Endothelial cell of hepatic sinusoid (primary cell): ENCODE results near the gene JAGN1.

Source experiments
- in situ Hi-C: cut with HindIII; loops from 2 replicates; pipeline ENCODE4 v1.10.0; 2017; ENCODE audit warnings: low sequenced_read_pairs

Gene JAGN1

DNA sequence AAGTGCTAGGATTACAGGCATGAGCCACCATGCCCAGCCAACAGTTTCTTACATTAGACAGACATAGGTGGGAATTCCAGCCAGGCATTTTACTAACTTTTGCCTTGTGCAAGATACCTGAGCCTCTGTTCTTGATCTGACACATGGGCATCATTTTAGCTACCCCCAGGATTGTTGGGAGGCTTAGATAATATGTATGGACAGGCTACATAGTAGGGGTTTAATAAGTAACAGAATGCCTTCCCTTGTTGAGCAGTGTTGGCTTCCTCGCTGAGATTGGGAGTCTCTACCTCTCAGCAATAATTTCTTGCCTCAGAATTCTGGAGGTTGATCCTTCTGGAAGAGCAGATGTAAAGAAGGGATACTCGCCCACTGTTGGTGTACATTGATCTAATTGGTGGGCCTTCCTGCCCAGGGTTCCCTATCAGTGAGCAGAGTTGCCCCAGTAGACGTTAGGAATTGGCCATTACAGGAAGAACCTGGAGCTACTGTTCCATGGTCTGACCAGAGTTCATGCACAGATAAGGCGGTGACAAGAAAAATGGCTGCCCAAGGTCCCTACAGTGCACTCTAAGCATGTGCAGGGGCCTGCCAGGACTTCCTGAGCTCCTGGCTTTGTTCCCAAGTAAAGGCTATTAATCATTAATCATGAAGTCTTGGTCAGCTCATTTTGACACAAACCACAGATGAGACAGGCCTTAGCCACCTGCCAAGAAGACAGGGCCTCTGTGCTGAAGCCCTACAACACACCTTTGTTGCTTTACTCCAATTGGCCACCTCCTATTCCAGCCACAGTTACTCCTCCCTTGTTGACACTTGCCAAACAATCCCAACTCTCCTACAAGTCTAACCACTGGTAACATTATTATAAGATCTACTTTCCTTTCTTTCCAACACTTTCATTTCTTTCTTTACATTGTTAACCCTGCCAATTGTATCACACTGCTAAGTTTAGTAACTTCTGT lies 7.3 kb downstream of the JAGN1 start:
- in situ Hi-C loops, result no loop called here

DNA sequence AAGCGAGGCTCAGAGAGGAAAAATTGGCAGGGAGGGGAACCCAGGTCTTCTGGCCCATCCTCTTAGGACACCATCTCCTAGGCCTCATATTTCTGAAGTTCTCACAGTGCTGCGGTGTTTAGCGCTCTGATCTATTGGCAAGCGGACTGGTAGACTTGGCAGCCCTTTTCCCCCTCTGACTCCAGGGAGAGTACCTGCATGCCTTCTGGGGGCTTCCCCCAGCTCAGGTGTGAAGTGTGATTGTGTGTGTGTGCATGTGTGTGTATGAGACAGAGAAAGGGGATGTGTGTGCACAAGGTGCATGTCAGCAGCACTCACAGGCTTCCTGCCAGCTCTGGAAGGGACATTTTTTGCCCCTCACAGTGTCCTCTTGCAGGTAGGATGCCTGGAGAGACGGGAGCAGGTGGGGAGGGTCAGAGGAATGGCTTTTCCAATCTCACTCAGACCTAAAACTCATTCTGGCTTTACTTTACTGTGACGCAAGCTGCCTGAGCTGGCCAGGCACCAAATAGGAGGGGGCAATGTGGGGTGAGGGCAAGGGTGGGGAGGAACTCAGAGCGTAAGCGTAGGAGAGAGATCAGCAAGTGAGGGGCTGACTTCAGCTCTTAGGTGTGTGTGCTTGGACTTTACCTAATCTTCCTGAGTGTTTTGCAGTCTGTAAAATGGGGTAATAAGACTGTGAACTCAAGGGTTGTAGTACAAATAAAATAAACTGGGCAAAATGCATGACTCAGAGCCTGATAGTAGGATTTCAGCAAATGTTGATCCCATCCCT lies 8.2 kb downstream of the JAGN1 start:
- in situ Hi-C loops, result no loop called here

DNA sequence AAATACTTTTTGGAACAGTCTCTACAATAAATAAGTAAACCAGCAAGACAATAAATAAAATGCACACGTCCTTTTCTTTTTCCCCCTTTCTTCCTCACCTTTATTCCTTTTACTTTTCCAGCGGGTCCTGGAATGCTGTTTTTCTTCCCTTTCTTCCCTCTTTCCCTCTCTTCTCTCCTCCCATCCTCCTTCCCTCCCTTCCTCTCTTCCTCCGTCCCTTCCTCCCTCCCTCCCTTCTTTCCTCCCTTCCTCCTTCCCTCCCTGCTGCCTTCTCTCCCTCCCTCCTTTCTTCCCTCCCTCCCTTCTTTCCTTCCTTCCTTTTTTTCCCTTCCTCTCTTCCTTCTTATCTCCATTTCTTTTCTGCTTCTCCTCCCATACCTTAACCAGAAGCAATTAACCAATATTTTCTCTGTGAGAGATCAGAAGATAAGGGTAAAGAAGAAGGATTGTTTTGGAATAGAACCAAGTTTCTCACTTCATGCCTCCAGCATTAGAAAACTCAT lies 8.9 kb downstream of the JAGN1 start:
- in situ Hi-C loops, result no loop called here

DNA sequence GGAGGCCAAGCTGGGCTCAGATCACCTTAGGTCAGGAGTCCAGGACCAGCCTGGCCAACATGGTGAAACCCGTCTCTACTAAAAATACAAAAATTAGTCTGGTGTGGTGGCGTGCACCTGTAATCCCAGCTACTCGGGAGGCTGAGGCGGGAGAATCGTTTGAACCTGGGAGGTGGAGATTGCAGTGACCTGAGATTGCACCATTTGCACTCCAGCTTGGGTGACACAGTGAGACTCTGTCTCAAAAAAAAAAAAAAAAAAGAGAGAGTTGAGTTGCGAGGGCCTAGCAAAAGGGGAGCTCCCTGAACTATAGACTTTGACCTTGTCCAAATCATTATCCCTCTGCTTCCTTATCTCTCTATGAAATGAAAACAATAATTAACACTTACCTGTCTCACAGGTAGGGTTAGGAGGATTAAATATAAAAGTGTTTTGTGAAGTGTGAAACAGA lies 10.6 kb downstream of the JAGN1 start:
- in situ Hi-C loops, result loop anchor here (5.0 kb wide), 1 partner anchor 49 kb away; no protein-coding TSS in a partner anchor

DNA sequence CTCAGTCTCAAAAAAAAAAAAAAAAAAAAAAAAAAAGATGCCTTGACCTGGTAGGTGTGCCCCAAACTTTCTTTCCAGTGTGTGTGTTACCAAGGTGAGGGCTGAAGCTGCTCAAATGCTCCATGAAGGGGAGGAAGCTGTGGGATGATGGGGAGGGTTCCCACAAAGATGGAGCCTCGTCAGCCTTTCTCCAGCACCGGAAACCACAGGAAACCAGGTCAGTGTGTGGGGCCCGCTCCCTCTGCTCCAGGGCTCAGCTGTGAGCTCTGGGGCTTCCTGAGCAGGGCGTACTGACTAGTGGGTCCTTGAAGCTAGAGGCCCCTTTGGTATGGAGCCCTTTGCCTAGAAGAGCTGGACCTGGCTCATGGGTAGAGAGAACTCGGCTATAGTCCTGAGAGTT lies 11.6 kb downstream of the JAGN1 start:
- in situ Hi-C loops, result loop anchor here (5.0 kb wide), 1 partner anchor 50 kb away; no protein-coding TSS in a partner anchor

DNA sequence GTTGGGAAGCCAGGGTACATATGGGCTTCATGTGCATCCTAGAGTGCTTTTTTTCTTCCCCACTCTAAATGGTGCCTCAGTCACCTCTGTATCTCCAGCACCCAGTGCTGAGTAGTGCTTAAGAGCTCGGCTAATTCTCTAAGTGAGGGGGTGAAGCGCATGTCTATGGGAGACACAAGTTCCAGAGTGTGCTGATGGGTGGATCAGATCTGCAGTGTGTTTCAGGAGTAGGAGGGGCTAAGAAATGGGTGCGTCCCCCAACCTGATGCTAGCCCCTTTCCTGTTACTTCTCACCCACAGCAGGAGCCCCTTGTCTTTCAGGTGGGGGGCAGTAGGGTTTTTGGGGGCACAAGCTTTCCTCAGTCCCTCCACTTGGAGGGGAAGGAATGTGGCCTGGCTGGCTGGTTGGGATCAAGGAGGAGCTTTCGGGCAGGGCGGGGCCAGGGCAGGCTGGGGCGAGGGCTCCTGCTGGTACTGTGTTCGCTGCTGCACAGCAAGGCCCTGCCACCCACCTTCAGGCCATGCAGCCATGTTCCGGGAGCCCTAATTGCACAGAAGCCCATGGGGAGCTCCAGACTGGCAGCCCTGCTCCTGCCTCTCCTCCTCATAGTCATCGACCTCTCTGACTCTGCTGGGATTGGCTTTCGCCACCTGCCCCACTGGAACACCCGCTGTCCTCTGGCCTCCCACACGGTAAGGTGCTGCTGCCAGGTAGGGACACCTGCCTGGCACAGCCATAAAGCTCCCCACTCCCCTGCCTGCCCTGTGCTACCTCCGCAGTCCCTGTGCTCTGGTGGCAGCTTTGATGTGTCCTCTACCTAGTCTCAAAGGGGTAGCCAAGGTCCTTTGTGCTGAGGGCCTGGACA lies 12.2 kb downstream of the JAGN1 start, which contains the start of gene IL17RE:
IL17RE (plus strand) TSS at position 477 of the 866 bp plus-strand sequence; CDS start at position 562, 85 bp downstream.
- in situ Hi-C loops, result loop anchor here (5.0 kb wide), 1 partner anchor 50 kb away; no protein-coding TSS in a partner anchor

DNA sequence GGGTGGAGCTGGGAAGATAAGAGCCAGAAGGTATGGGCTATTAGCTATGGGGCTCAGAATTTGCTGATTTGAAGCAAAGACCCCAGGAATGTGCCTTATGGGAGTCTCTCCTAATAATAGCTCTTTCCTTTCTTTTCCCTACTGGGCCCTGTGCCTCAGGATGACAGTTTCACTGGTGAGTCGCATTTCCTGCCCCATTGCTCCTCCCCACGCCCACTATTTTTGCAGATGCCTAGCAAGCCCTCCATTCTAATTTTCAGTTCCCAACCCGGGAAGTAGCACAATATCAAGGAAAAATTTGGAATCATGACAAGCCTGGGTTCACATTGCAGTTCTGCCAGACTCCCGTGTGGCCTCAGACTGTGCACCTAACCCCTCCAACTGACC lies 12.8 kb downstream of the JAGN1 start:
- in situ Hi-C loops, result loop anchor here (5.0 kb wide), 1 partner anchor 51 kb away; no protein-coding TSS in a partner anchor

DNA sequence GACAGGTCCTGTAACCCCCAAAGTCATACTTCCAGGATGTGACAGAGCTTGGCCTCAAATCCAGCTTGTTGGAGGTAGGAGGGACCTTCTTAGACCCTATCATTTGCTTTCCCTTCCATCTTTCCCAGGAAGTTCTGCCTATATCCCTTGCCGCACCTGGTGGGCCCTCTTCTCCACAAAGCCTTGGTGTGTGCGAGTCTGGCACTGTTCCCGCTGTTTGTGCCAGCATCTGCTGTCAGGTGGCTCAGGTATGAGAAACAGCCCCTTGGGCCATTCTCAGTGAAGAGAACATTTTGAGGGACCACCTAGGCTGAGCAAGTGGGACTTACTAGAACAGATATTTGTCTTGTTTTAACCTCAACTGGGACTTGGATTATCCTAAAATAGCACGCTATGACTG lies 13.5 kb downstream of the JAGN1 start:
- in situ Hi-C loops, result loop anchor here (5.0 kb wide), 1 partner anchor 52 kb away; no protein-coding TSS in a partner anchor

DNA sequence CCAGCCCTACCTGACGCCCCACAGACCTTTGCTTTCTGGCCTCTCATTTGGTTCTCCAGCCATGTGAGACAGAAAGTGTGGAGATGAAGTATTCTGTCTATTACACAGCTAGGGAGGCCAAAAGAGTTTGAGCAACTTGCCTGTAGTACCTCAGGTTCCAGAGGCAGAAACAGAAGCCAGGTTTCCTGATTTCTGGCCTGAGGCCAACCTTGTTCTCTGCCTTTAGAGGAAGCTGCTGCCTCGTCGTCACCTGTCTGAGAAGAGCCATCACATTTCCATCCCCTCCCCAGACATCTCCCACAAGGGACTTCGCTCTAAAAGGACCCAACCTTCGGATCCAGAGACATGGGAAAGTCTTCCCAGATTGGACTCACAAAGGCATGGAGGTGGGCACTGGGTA lies 16.1 kb downstream of the JAGN1 start:
- in situ Hi-C loops, result no loop called here

DNA sequence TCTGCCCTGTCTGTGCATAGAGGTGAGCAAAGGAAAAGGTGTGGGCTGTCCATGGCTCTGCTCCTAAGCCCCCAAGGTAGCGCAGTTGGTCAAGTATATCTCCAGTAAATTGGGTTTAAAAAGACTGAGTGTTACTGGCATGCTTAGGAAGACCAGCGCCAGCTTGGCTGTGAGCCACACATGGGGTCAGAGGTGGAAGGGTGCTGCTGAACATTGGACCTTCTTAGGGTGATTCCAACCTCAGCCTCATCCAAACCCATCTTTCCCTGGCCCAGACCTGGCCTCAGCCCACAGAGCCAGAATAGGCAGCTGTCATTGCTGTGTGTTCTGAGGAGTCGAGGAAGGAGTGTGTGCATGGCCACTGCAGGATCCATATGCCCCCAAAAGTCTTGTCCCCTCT lies 17.9 kb downstream of the JAGN1 start:
- in situ Hi-C loops, result no loop called here

DNA sequence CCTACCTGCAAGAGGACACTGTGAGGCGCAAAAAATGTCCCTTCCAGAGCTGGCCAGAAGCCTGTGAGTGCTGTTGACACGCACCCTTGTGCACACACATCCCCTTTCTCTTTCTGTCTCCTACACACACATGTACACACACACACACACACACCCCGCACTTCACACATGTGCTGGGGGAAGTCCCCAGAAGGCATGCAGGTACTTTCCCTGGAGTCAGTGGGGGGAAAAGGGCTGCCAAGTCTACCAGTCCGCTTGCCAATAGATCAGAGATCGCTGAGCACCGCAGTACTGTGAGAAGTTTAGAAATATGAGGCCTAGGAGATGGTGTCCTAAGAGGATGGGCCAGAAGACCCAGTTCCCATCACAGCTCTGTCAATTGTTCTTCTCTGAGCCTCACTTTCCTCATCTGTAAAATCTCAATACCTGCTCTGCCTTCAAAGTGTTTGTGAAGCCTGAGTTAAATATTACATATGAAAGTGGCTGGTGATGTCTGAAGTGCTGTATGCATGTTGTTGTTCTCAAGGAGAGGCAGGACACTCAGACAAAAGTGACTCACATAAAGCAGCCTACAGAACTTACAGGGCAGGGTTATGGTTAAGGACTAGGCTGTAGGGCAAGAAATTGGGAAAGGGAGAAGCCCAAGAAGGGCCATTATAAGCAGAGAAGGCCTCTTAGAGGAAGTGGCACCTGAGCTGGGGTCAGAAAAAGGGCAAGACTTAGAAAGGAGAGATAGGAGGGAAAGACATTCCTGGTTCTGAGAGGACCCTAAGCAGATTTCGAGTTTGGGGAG lies 19.0 kb downstream of the JAGN1 start:
- in situ Hi-C loops, result no loop called here

DNA sequence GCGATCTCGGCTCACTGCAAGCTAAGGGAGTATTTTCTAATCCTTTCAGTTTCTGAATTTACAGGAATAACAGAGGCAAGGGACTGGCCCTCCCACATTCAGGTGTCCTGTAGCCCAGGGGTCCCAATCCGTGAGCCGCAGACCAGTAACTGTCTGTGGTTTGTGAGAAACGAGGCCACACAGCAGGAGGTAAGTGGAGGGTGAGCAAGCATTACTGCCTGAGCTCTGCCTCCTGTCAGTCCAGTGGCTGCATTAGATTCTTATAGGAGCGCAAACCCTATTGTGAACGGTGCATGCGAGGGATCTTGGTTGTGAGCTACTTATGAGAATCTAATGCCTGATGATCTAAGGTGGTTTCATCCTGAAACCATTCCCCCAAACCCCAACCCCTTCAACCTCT lies 21.5 kb downstream of the JAGN1 start:
- in situ Hi-C loops, result no loop called here

DNA sequence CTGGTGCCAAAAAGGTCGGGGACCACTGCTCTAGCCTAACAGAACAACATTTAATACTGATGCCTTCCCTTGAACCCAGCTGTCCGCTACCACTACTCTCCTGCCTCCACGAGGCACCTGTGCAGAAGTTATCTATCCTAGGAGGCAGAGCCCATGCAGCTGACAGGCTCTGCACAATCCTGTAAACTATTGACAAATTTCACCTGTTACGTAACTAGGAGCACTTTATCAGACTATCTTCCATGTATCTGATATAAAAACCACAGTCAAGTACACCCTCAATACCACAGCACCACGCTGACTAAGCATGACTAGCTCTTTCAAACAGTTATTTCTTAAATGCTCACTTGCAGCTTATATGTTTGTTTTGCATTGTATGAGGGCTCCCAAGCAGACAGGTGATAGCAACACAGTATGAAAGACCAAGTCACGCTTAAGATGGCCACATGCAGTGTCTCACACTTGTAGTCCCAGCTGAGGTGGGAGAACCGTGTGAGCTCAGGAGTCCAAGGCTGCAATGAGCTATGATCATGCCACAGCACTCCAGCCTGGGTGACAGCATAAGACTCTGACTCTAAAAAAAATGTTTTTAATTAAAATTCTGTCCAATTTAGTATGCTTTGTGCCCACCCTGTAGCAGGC lies 22.0 kb downstream of the JAGN1 start:
- in situ Hi-C loops, result no loop called here

DNA sequence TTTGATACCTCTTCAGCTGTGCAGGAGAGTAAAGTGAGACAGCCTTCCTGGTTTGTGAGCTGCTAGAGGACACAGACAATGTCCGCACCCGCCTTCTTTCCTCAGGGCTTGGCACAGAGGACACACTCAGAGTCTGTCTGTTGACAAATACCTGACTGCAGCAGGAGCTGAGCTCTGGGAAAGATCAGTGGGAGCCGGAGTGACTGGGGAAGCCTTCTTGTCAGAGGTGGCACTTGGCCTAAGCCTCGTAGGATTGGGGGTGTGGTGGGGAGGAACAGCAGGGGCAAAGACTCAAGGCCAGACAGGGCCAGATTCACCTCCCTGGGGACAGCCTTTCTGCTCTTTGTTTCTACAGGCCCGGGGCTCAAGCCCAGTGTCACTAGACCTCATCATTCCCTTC lies 23.2 kb downstream of the JAGN1 start:
- in situ Hi-C loops, result no loop called here

DNA sequence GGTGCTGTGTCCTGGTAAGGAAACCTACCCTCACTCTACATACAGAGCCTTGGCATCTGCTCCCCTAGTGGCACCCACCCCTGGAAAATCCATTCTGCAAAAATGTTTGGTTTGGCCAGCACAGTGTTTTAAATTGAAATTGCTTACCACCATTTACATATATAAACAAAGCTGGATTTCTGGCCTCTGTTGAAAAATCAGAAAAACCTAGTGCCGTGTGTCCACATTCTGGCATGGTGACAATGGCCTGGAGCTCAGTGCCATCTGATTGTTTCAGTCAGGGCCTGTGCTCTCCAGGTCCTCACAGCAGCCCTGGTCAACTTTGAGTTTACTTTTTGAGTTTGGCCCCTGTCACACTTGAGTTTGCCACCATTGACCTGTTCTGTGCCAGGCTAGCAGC lies 23.6 kb downstream of the JAGN1 start:
- in situ Hi-C loops, result no loop called here

DNA sequence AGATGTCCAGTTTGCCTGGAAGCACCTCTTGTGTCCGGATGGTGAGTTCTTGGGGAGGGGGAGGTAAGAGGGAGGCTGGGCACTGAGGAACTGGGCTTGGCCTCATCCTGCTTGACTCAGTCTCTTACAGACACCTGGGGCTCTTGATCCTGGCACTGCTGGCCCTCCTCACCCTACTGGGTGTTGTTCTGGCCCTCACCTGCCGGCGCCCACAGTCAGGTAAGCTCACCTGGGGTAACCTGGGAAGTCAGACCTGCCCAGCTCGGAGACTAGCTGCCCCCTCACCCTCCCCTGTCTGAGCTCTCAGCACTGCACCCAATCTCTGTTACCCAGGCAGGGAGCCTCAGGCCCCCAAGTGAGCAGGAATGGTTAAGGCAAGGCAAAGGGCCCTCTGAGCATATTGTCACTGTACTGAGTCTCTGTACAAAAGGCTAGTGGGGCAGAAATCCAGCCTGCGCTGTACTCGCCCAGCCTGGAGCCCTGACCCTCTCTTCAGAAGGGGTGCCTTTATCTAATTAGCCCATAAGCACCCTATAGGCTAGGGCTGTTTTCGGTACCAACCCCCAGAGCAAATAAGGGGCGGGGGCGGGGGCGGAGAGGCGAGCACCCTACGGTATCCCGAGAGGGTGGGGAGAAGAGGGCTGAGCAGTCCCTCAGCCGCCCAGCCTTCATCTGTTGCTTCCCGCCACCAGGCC lies 24.3 kb downstream of the JAGN1 start:
- in situ Hi-C loops, result no loop called here

DNA sequence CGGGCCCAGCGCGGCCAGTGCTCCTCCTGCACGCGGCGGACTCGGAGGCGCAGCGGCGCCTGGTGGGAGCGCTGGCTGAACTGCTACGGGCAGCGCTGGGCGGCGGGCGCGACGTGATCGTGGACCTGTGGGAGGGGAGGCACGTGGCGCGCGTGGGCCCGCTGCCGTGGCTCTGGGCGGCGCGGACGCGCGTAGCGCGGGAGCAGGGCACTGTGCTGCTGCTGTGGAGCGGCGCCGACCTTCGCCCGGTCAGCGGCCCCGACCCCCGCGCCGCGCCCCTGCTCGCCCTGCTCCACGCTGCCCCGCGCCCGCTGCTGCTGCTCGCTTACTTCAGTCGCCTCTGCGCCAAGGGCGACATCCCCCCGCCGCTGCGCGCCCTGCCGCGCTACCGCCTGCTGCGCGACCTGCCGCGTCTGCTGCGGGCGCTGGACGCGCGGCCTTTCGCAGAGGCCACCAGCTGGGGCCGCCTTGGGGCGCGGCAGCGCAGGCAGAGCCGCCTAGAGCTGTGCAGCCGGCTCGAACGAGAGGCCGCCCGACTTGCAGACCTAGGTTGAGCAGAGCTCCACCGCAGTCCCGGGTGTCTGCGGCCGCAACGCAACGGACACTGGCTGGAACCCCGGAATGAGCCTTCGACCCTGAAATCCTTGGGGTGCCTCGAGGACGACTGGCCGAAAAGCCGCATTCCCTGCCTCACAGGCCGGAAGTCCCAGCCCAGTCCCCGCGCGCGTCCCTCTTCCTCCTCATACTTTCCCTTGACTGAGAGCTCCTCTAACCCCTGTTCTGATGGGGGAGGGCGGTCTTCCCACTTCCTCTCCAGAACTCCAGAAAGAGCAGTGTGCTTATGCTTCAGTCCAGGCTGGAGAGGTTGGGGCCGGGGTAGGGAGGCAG lies 25.1 kb downstream of the JAGN1 start:
- in situ Hi-C loops, result no loop called here
